Measurements from ENCODE around the gene LMX1A. TPM values are rescaled to one million over a fixed set of nuclear protein-coding genes. Genes with fewer than 3 reads are reported as not detected.

The LMX1A gene
- total RNA-seq, 1 experiment from 2014 or later: not detected

- CTCF ChIA-PET: no interaction called here
Observed at GRCh38 chr1:165402517-165403111, 46.1 kb upstream of the LMX1A start.

DNA sequence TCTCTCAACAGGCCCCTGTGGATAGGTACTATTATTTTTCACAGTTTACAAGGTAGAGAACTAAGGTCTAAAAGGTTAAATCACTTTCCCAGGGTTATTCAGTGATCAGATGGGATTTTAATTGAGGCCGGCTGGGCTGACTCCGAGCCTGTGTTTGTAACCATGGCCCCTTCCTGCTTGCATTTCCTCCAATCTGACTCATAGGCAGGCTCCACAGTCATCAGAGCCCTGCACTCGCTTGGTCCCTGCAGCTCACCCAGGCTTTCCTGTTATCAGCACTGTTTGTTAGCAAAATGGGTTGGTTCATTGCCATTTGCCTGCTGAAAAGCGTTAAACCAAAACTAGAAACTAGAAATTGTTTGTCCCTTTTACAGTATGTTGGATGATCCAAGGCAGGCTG is 41.4 kb upstream of the LMX1A start:
- no peaks in the 10 kb centered on the region for H3K9me3 ChIP-seq (ENCODE audit: control insufficient read depth, insufficient read depth, low read depth, low read length)
- ChIA-PET CTCF (interaction anchor here (0.8 kb wide), 1 partner anchor 14 kb away, joined by 3 read pairs; no protein-coding TSS in a partner anchor), POLR2A (no interaction called here)
- ATAC-seq (no peak), DNase-seq (ENCODE audit: low read depth, low spot score) (no peak)
- no peak overlapping the region for H3K4me3 ChIP-seq (ENCODE audit: low read depth in 2 of 2, low read length in 2 of 2)
- TF ChIP-seq TCF7L2 (IDR thresholded peaks at IDR 0.05; ENCODE audit: low read depth, low read length): no peak
- TF ChIP-seq CTCF (IDR thresholded peaks at IDR 0.05): no peak
- TF ChIP-seq SIN3A (IDR thresholded peaks at IDR 0.05; ENCODE audit: borderline replicate concordance, insufficient read depth, low read depth, low read length): no peak
- TF ChIP-seq, protein P1, sequence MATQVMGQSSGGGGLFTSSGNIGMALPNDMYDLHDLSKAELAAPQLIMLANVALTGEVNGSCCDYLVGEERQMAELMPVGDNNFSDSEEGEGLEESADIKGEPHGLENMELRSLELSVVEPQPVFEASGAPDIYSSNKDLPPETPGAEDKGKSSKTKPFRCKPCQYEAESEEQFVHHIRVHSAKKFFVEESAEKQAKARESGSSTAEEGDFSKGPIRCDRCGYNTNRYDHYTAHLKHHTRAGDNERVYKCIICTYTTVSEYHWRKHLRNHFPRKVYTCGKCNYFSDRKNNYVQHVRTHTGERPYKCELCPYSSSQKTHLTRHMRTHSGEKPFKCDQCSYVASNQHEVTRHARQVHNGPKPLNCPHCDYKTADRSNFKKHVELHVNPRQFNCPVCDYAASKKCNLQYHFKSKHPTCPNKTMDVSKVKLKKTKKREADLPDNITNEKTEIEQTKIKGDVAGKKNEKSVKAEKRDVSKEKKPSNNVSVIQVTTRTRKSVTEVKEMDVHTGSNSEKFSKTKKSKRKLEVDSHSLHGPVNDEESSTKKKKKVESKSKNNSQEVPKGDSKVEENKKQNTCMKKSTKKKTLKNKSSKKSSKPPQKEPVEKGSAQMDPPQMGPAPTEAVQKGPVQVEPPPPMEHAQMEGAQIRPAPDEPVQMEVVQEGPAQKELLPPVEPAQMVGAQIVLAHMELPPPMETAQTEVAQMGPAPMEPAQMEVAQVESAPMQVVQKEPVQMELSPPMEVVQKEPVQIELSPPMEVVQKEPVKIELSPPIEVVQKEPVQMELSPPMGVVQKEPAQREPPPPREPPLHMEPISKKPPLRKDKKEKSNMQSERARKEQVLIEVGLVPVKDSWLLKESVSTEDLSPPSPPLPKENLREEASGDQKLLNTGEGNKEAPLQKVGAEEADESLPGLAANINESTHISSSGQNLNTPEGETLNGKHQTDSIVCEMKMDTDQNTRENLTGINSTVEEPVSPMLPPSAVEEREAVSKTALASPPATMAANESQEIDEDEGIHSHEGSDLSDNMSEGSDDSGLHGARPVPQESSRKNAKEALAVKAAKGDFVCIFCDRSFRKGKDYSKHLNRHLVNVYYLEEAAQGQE (IDR thresholded peaks at IDR 0.05; ENCODE audit: insufficient read depth in 1 of 2, low read depth in 2 of 2, low read length in 1 of 2): no peak
- no peak for TF ChIP-seq POLR2AphosphoS5 (IDR thresholded peaks at IDR 0.05; ENCODE audit: low read depth, low read length)
- H3K4me1 ChIP-seq (ENCODE audit: control insufficient read depth, insufficient read depth, low read length): peaks cover 4% of the 10 kb centered on the region; the same call in 1 of the 2 replicates
- in situ Hi-C loops (cut with HindIII; ENCODE audit: low pct_unique_long_range_greater_than_20kb, low sequenced_read_pairs) (no loop called here), intact Hi-C loops (cut with micrococcal nuclease; ENCODE audit: unreplicated experiment) (no loop called here)
- BruUV-seq (replicated peaks): no TSS peak
- H3K27me3 ChIP-seq (ENCODE audit: control insufficient read depth, insufficient read depth, low read length): no peaks in the 10 kb centered on the region
- H3K36me3 ChIP-seq (ENCODE audit: control insufficient read depth, insufficient read depth, low read length): no peaks in the 10 kb centered on the region
- no peak overlapping the region for H3K27ac ChIP-seq (ENCODE audit: low read length)

More at GRCh38 chr1:165402517-165403111, 46.1 kb upstream of the LMX1A start:
- BruUV-seq (replicated peaks): no TSS peak
- Histone ChIP-seq H3K27ac (ENCODE audit: low read length) (no peak overlapping the region), H3K4me3 (ENCODE audit: low read depth in 2 of 2, low read length in 2 of 2) (no peak overlapping the region), H3K27me3 (ENCODE audit: control insufficient read depth, insufficient read depth, low read length) (no peaks in the 10 kb centered on the region), H3K9me3 (ENCODE audit: control insufficient read depth, insufficient read depth, low read depth, low read length) (no peaks in the 10 kb centered on the region), H3K4me1 (ENCODE audit: control insufficient read depth, insufficient read depth, low read length) (no peaks in the 10 kb centered on the region), H3K36me3 (ENCODE audit: control insufficient read depth, insufficient read depth, low read length) (no peaks in the 10 kb centered on the region)
- POLR2A ChIA-PET: no interaction called here
- in situ Hi-C loops (cut with HindIII; ENCODE audit: low pct_unique_long_range_greater_than_20kb, low sequenced_read_pairs): no loop called here
- intact Hi-C loops (cut with micrococcal nuclease; ENCODE audit: unreplicated experiment): no loop called here
- ATAC-seq: no peak
- DNase-seq (ENCODE audit: low read depth, low spot score): no peak
- TF ChIP-seq, protein P1 (IDR thresholded peaks at IDR 0.05; ENCODE audit: insufficient read depth in 1 of 2, low read depth in 2 of 2, low read length in 1 of 2): no peak
- TF ChIP-seq CTCF (IDR thresholded peaks at IDR 0.05): no peak
- TF ChIP-seq SIN3A (IDR thresholded peaks at IDR 0.05; ENCODE audit: borderline replicate concordance, insufficient read depth, low read depth, low read length): no peak
- TF ChIP-seq TCF7L2 (IDR thresholded peaks at IDR 0.05; ENCODE audit: low read depth, low read length): no peak
- no peak for TF ChIP-seq POLR2AphosphoS5 (IDR thresholded peaks at IDR 0.05; ENCODE audit: low read depth, low read length)

Data from Panc1 (cell line).